ENCODE data around the gene CEBPB.
"Not testable (repeated sequence)": the region's sequence is repeated elsewhere in the genome, so short reads cannot be mapped to it uniquely, and the experiment has no call there.

The CEBPB gene

GRCh38 chr20:50153500-50154377 is 36.9 kb upstream of the CEBPB start, which contains the start of gene PEDS1:
Gene PEDS1 (minus strand): TSS chr20:50153723. CDS start chr20:50153637, 86 bp downstream.
- DNase-seq (ENCODE audit: low read depth in 2 of 2): peak; percentile 84 to 95
- TF ChIP-seq CTCF (IDR thresholded peaks at IDR 0.05; ENCODE audit: low read depth, low read length): no peak
- H3K4me3 ChIP-seq (replicated peaks in 1 of 2; ENCODE audit: low read depth in 2 of 2, low read length in 2 of 2): peak within 1 kb of the TSS; percentile 94 to 96

GRCh38 chr20:50161494-50161893 is 29.1 kb upstream of the CEBPB start:
- not testable (repeated sequence) for H3K4me3 ChIP-seq (replicated peaks in 1 of 2; ENCODE audit: low read depth in 2 of 2, low read length in 2 of 2); DNase-seq (ENCODE audit: low read depth in 2 of 2)

- no peak overlapping the region for H3K4me3 ChIP-seq (replicated peaks in 1 of 2; ENCODE audit: low read depth in 2 of 2, low read length in 2 of 2)
- DNase-seq (ENCODE audit: low read depth in 2 of 2): peak in 1 of 2 donors; percentile 42
- TF ChIP-seq CTCF (IDR thresholded peaks at IDR 0.05; ENCODE audit: low read depth, low read length): no peak
Observed at GRCh38 chr20:50163570-50164317, 26.9 kb upstream of the CEBPB start.

GRCh38 chr20:50165684-50166554 is 24.7 kb upstream of the CEBPB start:
- peak overlapping the region; percentile 35 to 51 for H3K4me3 ChIP-seq (replicated peaks in 1 of 2; ENCODE audit: low read depth in 2 of 2, low read length in 2 of 2)
- DNase-seq (ENCODE audit: low read depth in 2 of 2): peak; percentile 100
- TF ChIP-seq CTCF (IDR thresholded peaks at IDR 0.05; ENCODE audit: low read depth, low read length): no peak

- no peak overlapping the region for H3K4me3 ChIP-seq (replicated peaks in 1 of 2; ENCODE audit: low read depth in 2 of 2, low read length in 2 of 2)
- DNase-seq (ENCODE audit: low read depth in 2 of 2): peak; percentile 85 to 87
- peak; percentile 96 for TF ChIP-seq CTCF (IDR thresholded peaks at IDR 0.05; ENCODE audit: low read depth, low read length)
Observed at GRCh38 chr20:50169329-50169823, 21.3 kb upstream of the CEBPB start.

- no peak overlapping the region for H3K4me3 ChIP-seq (replicated peaks in 1 of 2; ENCODE audit: low read depth in 2 of 2, low read length in 2 of 2)
- no peak for DNase-seq (ENCODE audit: low read depth in 2 of 2)
- TF ChIP-seq CTCF (IDR thresholded peaks at IDR 0.05; ENCODE audit: low read depth, low read length): no peak
Observed at GRCh38 chr20:50170549-50171220, 19.9 kb upstream of the CEBPB start.

Measured in cardiac fibroblast (primary cell).